IMR-90 (cell line): ENCODE data around the gene SPTBN5.

Source experiments
- BHLHE40 ChIP-seq: fragments of 150-350 bp; IDR thresholded peaks from 2 replicates; pipeline ENCODE4 v1.6.1; 2016; ENCODE audit warnings: mild to moderate bottlenecking, low read depth, low read length
- CEBPB ChIP-seq: IDR thresholded peaks from 2 replicates; pipeline ENCODE4 v1.6.1; 2012; ENCODE audit warnings: low read depth, low read length, improper control_type of control experiment
- FOS ChIP-seq: fragments of 150-350 bp; IDR thresholded peaks from 2 replicates; pipeline ENCODE4 v1.6.1; 2016; ENCODE audit warnings: low read depth, low read length
- MAFK ChIP-seq: IDR thresholded peaks from 2 replicates; pipeline ENCODE4 v1.6.1; 2012; ENCODE audit warnings: low read depth, low read length, improper control_type of control experiment
- MAZ ChIP-seq: IDR thresholded peaks from 2 replicates; pipeline ENCODE4 v1.6.1; 2012; ENCODE audit warnings: low read depth, mild to moderate bottlenecking, low read length, improper control_type of control experiment, moderate library complexity, borderline replicate concordance
- MXI1 ChIP-seq: IDR thresholded peaks from 2 replicates; pipeline ENCODE4 v1.6.1; 2012; ENCODE audit warnings: low read depth, mild to moderate bottlenecking, low read length, moderate library complexity, borderline replicate concordance
- POLR2A ChIP-seq: IDR thresholded peaks from 2 replicates; pipeline ENCODE4 v1.6.1; 2012; ENCODE audit warnings: mild to moderate bottlenecking, low read depth, low read length
- RAD21 ChIP-seq: IDR thresholded peaks from 2 replicates; pipeline ENCODE4 v1.6.1; 2012; ENCODE audit warnings: low read length, improper control_type of control experiment
- RCOR1 ChIP-seq: IDR thresholded peaks from 2 replicates; pipeline ENCODE4 v1.6.1; 2012; ENCODE audit warnings: mild to moderate bottlenecking, low read length, improper control_type of control experiment; ENCODE audit not compliant: insufficient replicate concordance
- RFX5 ChIP-seq: IDR thresholded peaks from 2 replicates; pipeline ENCODE4 v1.8.0; 2012; ENCODE audit warnings: low read depth, mild to moderate bottlenecking, low read length, moderate library complexity
- SMC3 ChIP-seq: fragments of 150-350 bp; IDR thresholded peaks from 2 replicates; pipeline ENCODE4 v1.6.1; 2016; ENCODE audit warnings: low read depth, mild to moderate bottlenecking, antibody characterized with exemption, low read length, moderate library complexity
- TF ChIP-seq, protein P1 (sequence below): conservative IDR thresholded peaks from 2 replicates; pipeline ENCODE4 v1.5.1; 2012; ENCODE audit warnings: mild to moderate bottlenecking, low read depth, low read length, improper control_type of control experiment
- TF ChIP-seq, protein P2 (sequence below): fragments of 150-350 bp; IDR thresholded peaks from 2 replicates; pipeline ENCODE4 v1.6.1; 2017; ENCODE audit warnings: mild to moderate bottlenecking, antibody characterized with exemption, low read length, low read depth
- TF ChIP-seq, protein P3 (sequence below): fragments of 150-350 bp; IDR thresholded peaks from 2 replicates; pipeline ENCODE4 v1.6.1; 2016; ENCODE audit warnings: low read depth, mild to moderate bottlenecking, low read length, moderate library complexity, borderline replicate concordance

DNA sequence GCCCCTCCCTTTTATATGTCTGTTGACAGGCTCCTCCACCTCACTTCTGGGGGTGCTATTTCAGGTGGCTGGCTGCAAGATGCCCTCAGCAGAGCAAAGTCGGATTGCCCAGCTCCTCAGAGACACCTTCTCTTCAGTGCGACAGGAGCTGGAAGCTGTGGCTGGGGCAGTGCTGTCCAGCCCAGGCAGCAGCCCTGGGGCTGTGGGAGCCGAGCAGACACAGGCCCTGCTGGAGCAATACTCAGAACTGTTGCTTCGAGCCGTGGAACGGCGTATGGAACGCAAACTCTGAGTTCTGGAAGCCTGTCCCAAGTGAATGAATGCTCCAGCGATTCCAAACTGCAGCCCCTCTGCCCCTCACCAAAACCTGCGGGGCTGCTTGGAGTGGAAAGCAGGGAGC, 68.7 kb downstream of the SPTBN5 start:
- TF ChIP-seq, protein P1, sequence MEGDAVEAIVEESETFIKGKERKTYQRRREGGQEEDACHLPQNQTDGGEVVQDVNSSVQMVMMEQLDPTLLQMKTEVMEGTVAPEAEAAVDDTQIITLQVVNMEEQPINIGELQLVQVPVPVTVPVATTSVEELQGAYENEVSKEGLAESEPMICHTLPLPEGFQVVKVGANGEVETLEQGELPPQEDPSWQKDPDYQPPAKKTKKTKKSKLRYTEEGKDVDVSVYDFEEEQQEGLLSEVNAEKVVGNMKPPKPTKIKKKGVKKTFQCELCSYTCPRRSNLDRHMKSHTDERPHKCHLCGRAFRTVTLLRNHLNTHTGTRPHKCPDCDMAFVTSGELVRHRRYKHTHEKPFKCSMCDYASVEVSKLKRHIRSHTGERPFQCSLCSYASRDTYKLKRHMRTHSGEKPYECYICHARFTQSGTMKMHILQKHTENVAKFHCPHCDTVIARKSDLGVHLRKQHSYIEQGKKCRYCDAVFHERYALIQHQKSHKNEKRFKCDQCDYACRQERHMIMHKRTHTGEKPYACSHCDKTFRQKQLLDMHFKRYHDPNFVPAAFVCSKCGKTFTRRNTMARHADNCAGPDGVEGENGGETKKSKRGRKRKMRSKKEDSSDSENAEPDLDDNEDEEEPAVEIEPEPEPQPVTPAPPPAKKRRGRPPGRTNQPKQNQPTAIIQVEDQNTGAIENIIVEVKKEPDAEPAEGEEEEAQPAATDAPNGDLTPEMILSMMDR = no peak
- TF ChIP-seq POLR2A (no peak), FOS (no peak), MAZ (no peak), SMC3 (no peak), RFX5 (no peak), CEBPB (no peak), MXI1 (no peak), MAFK (no peak), BHLHE40 (no peak), RCOR1 (no peak), RAD21 (no peak)
- TF ChIP-seq, protein P2, sequence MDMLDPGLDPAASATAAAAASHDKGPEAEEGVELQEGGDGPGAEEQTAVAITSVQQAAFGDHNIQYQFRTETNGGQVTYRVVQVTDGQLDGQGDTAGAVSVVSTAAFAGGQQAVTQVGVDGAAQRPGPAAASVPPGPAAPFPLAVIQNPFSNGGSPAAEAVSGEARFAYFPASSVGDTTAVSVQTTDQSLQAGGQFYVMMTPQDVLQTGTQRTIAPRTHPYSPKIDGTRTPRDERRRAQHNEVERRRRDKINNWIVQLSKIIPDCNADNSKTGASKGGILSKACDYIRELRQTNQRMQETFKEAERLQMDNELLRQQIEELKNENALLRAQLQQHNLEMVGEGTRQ = no peak
- TF ChIP-seq, protein P3, sequence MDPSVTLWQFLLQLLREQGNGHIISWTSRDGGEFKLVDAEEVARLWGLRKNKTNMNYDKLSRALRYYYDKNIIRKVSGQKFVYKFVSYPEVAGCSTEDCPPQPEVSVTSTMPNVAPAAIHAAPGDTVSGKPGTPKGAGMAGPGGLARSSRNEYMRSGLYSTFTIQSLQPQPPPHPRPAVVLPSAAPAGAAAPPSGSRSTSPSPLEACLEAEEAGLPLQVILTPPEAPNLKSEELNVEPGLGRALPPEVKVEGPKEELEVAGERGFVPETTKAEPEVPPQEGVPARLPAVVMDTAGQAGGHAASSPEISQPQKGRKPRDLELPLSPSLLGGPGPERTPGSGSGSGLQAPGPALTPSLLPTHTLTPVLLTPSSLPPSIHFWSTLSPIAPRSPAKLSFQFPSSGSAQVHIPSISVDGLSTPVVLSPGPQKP = no peak
